CD14-positive monocyte (primary cell): ENCODE results near the gene CPNE2. TPM values are rescaled to one million over a fixed set of nuclear protein-coding genes. Genes with fewer than 3 reads are reported as not detected.
A peak's percentile ranks its signal among the peaks of the same experiment; 100 is the strongest.
"Not testable (repeated sequence)": the region's sequence is repeated elsewhere in the genome, so short reads cannot be mapped to it uniquely, and the experiment has no call there.

Source experiments
- DNase-seq, 3 donors: peaks; one replicate each; pipeline ENCODE4 v3.0.0-alpha.2; 2011 to 2022
- H2AFZ ChIP-seq: 2 replicates; pipeline ENCODE4 v1.6.0; 2012; ENCODE audit warnings: mild to moderate bottlenecking, low read depth, low read length, inconsistent platforms; ENCODE audit not compliant: insufficient read depth, poor library complexity, severe bottlenecking
- H3K27ac ChIP-seq, 2 donors: 1 replicate in 1 of 2; 2 replicates in 1 of 2; pipeline ENCODE4 v1.5.1; 2012 to 2013; ENCODE audit warnings: low read length in 2 of 2, control low read depth in 1 of 2, inconsistent platforms in 1 of 2, low read depth in 1 of 2, mild to moderate bottlenecking in 1 of 2
- H3K27me3 ChIP-seq, 2 donors: one replicate each; pipeline versions ENCODE4 v1.6.0 to v1.6.1; 2011 to 2013; ENCODE audit warnings: low read length in 2 of 2; ENCODE audit not compliant: control insufficient read depth in 2 of 2, insufficient read depth in 2 of 2
- H3K36me3 ChIP-seq, 2 donors: replicated peaks in 1 of 2; 1 replicate in 1 of 2; 2 replicates in 1 of 2; pipeline versions ENCODE4 v1.5.1 to v1.6.1; 2012 to 2013; ENCODE audit warnings: low read length in 2 of 2, control low read depth in 1 of 2, inconsistent platforms in 1 of 2, mild to moderate bottlenecking in 1 of 2; ENCODE audit not compliant: insufficient read depth in 2 of 2, control insufficient read depth in 1 of 2
- H3K4me1 ChIP-seq, 2 donors: 1 replicate in 1 of 2; 2 replicates in 1 of 2; pipeline versions ENCODE4 v1.5.1 to v1.6.1; 2012 to 2013; ENCODE audit warnings: low read length in 2 of 2, control low read depth in 1 of 2, inconsistent platforms in 1 of 2, mild to moderate bottlenecking in 1 of 2, moderate library complexity in 1 of 2; ENCODE audit not compliant: insufficient read depth in 2 of 2, control insufficient read depth in 1 of 2
- H3K4me2 ChIP-seq: replicated peaks from 2 replicates; pipeline ENCODE3; 2012; ENCODE audit warnings: low read length, moderate library complexity, mild to moderate bottlenecking; ENCODE audit not compliant: poor library complexity, severe bottlenecking; ENCODE audit errors: extremely low read depth
- H3K4me3 ChIP-seq, 3 experiments: fragments of 200-600 bp in 1 of 3; sonication (generic) in 1 of 3; replicated peaks in 1 of 3; 1 replicate in 2 of 3; 2 replicates in 1 of 3; pipeline ENCODE4 v1.5.1; 2011 to 2013; ENCODE audit warnings: low read length in 3 of 3, mild to moderate bottlenecking in 3 of 3, control low read depth in 2 of 3, low read depth in 2 of 3, inconsistent platforms in 1 of 3, moderate library complexity in 1 of 3
- H3K79me2 ChIP-seq: 2 replicates; pipeline ENCODE4 v1.6.0; 2012; ENCODE audit warnings: mild to moderate bottlenecking, control low read depth, inconsistent platforms, low read length, moderate library complexity; ENCODE audit not compliant: insufficient read depth
- H3K9ac ChIP-seq: 2 replicates; pipeline ENCODE4 v1.6.0; 2017; ENCODE audit warnings: low read length, mild to moderate bottlenecking; ENCODE audit not compliant: insufficient read depth, poor library complexity, severe bottlenecking
- H3K9me3 ChIP-seq, 2 donors: replicated peaks in 1 of 2; 1 replicate in 1 of 2; 2 replicates in 1 of 2; pipeline versions ENCODE4 v1.5.1 to v1.6.1; 2012 to 2013; ENCODE audit warnings: low read length in 2 of 2, control low read depth in 1 of 2; ENCODE audit not compliant: control insufficient read depth in 1 of 2, insufficient read depth in 1 of 2
- H4K20me1 ChIP-seq: 2 replicates; pipeline ENCODE4 v1.6.0; 2012; ENCODE audit warnings: mild to moderate bottlenecking, low read length, control low read depth, moderate library complexity; ENCODE audit not compliant: insufficient read depth
- H3K27ac Mint-ChIP-seq, 7 donors: one replicate each; pipeline ENCODE4 v1.8.0; 2020; ENCODE audit warnings: mild to moderate bottlenecking in 7 of 7, mixed read lengths in 7 of 7, moderate library complexity in 6 of 7, inconsistent platforms in 2 of 7
- H3K27me3 Mint-ChIP-seq, 3 donors: one replicate each; pipeline ENCODE4 v1.8.0; 2021 to 2022; ENCODE audit warnings: low read depth in 3 of 3, mild to moderate bottlenecking in 3 of 3, mixed read lengths in 3 of 3, moderate library complexity in 3 of 3, inconsistent platforms in 1 of 3
- H3K36me3 Mint-ChIP-seq, 2 donors: one replicate each; pipeline ENCODE4 v1.8.0; 2020; ENCODE audit warnings: mixed read lengths in 2 of 2, inconsistent platforms in 1 of 2, mild to moderate bottlenecking in 1 of 2
- H3K4me1 Mint-ChIP-seq: one replicate; pipeline ENCODE4 v1.8.0; 2020; ENCODE audit warnings: mild to moderate bottlenecking, mixed read lengths
- H3K4me3 Mint-ChIP-seq, 2 donors: one replicate each; pipeline ENCODE4 v1.8.0; 2020; ENCODE audit warnings: mild to moderate bottlenecking in 2 of 2, mixed read lengths in 2 of 2, moderate library complexity in 1 of 2
- H3K9me3 Mint-ChIP-seq, 7 donors: one replicate each; pipeline ENCODE4 v1.8.0; 2020 to 2022; ENCODE audit warnings: mixed read lengths in 7 of 7, mild to moderate bottlenecking in 6 of 7, moderate library complexity in 6 of 7, inconsistent platforms in 2 of 7
- WGBS: methylation state at CpG from one replicate; pipeline ENCODE4 v1.1.5; 2013; ENCODE audit warnings: missing lambda C conversion rate; ENCODE audit not compliant: insufficient coverage; 5-methylcytosine and 5-hydroxymethylcytosine counted together
- intact Hi-C, 2 donors: fragments of 100-400 bp; cut with micrococcal nuclease; formaldehyde crosslinking; loops; one replicate each; pipeline versions ENCODE4 v1.15.0 to v1.15.1; 2023
- polyA plus RNA-seq, 3 donors: library from polyadenylated mRNA; depleted of rRNA in 1 of 3; unstranded in 2 of 3; stranded (reverse) in 1 of 3; fragments of 300-500 nt in 2 of 3; fragments of >200 nt in 1 of 3; fragmentation: Illumina TruSeq in 2 of 3; gene quantifications; 1 replicate in 2 of 3; 2 replicates in 1 of 3; pipeline ENCODE4 v1.2.3, GENCODE V29; 2012 to 2021
- TF ChIP-seq, protein P1 (sequence below): fragments of 200-600 bp; IDR thresholded peaks from one replicate; pipeline ENCODE4 v1.8.0; 2022; ENCODE audit warnings: antibody characterized with exemption, mild to moderate bottlenecking

Gene CPNE2
- polyA plus RNA-seq, 3 donors = 18.3 to 68.8 (median 23.9) TPM

DNA sequence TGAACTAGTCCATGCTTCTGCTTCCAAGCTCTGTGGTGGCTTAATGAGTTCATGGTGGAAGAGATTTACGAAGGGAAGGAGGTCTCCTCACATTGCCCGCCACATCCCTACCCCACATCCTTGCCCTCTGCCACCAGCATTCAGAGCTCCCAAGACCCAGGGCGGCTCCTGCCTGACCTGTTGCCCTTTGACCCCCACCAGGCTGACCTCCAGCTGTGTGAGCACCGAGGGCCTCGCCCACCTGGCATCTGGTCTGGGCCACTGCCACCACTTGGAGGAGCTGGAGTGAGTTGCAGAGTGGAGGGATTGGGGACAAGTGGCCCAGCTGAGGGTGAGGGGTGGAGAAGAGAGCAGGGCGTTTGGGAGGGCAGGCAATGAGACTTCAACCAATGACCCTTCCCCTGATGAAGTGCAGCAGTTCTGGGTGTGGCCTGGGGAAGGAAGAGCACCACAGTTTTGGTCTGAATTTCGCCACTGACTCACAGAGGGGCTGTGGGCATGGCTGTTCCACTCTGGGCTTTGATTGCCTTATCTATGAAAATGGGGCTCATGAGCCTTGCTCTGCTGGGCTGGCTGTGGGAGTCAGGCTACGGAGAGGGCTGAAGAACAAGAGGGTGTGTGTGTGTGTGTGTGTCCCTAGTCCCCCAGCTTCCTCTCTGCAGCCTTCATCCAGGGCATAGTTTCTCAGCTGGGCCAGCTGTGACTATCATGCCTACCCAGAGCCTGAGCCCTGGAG is 22.6 kb upstream of the CPNE2 start:
- Histone ChIP-seq H3K4me3 (peak overlapping the region in 1 of 3 experiments; percentile 45), H3K4me1 (peaks cover 55 to 67% of the 10 kb centered on the region in 2 donors), H2AFZ (peak overlapping the region; percentile 27), H4K20me1 (no peaks in the 10 kb centered on the region), H3K27ac (peak overlapping the region; percentile 67 to 84), H3K36me3 (peaks cover 35 to 62% of the 10 kb centered on the region in 2 donors), H3K9ac (peak overlapping the region; percentile 24), H3K9me3 (no peaks in the 10 kb centered on the region), H3K79me2 (peaks cover 77% of the 10 kb centered on the region), H3K27me3 (no peaks in the 10 kb centered on the region), H3K4me2 (peak overlapping the region; percentile 24)
- peak; percentile 42 to 55 (median 52) for DNase-seq
- intact Hi-C loops = no loop called here
- peak overlapping the region; percentile 87 to 95 (median 92) for H3K27ac Mint-ChIP-seq
- peaks cover 54 to 64% of the 10 kb centered on the region in 2 donors for H3K36me3 Mint-ChIP-seq
- 18% methylated on average over 4 of the region's 8 CpGs for WGBS
- peak overlapping the region; percentile 34 to 77 for H3K4me3 Mint-ChIP-seq
- peaks cover 0 to 3% (median 0%) of the 10 kb centered on the region in 7 donors for H3K9me3 Mint-ChIP-seq
- H3K27me3 Mint-ChIP-seq = peaks cover 0 to 2% (median 0%) of the 10 kb centered on the region in 3 donors
- peaks cover 68% of the 10 kb centered on the region for H3K4me1 Mint-ChIP-seq
- TF ChIP-seq, protein P1, sequence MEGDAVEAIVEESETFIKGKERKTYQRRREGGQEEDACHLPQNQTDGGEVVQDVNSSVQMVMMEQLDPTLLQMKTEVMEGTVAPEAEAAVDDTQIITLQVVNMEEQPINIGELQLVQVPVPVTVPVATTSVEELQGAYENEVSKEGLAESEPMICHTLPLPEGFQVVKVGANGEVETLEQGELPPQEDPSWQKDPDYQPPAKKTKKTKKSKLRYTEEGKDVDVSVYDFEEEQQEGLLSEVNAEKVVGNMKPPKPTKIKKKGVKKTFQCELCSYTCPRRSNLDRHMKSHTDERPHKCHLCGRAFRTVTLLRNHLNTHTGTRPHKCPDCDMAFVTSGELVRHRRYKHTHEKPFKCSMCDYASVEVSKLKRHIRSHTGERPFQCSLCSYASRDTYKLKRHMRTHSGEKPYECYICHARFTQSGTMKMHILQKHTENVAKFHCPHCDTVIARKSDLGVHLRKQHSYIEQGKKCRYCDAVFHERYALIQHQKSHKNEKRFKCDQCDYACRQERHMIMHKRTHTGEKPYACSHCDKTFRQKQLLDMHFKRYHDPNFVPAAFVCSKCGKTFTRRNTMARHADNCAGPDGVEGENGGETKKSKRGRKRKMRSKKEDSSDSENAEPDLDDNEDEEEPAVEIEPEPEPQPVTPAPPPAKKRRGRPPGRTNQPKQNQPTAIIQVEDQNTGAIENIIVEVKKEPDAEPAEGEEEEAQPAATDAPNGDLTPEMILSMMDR = no peak

DNA sequence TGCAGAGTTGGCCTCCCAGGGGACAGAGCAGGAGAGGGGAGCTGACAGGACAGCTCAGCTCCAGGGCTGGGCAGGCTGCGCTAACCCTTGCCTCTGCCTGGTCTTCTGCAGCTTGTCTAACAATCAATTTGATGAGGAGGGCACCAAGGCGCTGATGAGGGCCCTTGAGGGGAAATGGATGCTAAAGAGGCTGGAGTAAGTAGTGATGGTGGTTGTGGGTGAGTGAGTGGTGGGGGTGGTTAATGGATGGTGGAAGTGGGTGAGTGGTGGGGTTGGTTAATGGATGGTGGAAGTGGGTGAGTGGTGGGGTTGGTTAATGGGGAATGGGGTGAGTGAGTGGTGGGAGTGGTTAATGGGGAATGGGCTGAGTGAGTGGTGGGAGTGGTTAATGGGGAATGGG is 22.0 kb upstream of the CPNE2 start:
- 100% methylated on average over 2 of the region's 2 CpGs for WGBS
- TF ChIP-seq, protein P1 = no peak
- H3K79me2 ChIP-seq = peaks cover 78% of the 10 kb centered on the region
- no peak overlapping the region for H3K9ac ChIP-seq
- no peaks in the 10 kb centered on the region for H3K9me3 ChIP-seq
- Mint-ChIP-seq H3K4me3 (peak overlapping the region; percentile 34 to 77), H3K9me3 (peaks cover 0 to 3% (median 0%) of the 10 kb centered on the region in 7 donors), H3K27me3 (no peaks in the 10 kb centered on the region), H3K27ac (peak overlapping the region; percentile 85 to 95 (median 92)), H3K36me3 (peaks cover 54 to 65% of the 10 kb centered on the region in 2 donors), H3K4me1 (peaks cover 66% of the 10 kb centered on the region)
- H2AFZ ChIP-seq = no peak overlapping the region
- intact Hi-C loops = no loop called here
- H3K27ac ChIP-seq = peak overlapping the region; percentile 67 to 84
- peak overlapping the region in 1 of 3 experiments; percentile 45 for H3K4me3 ChIP-seq
- no peak for DNase-seq
- peaks cover 55 to 67% of the 10 kb centered on the region in 2 donors for H3K4me1 ChIP-seq
- H4K20me1 ChIP-seq = no peaks in the 10 kb centered on the region
- H3K27me3 ChIP-seq = no peaks in the 10 kb centered on the region
- peaks cover 34 to 64% of the 10 kb centered on the region in 2 donors for H3K36me3 ChIP-seq
- peak overlapping the region; percentile 24 for H3K4me2 ChIP-seq

DNA sequence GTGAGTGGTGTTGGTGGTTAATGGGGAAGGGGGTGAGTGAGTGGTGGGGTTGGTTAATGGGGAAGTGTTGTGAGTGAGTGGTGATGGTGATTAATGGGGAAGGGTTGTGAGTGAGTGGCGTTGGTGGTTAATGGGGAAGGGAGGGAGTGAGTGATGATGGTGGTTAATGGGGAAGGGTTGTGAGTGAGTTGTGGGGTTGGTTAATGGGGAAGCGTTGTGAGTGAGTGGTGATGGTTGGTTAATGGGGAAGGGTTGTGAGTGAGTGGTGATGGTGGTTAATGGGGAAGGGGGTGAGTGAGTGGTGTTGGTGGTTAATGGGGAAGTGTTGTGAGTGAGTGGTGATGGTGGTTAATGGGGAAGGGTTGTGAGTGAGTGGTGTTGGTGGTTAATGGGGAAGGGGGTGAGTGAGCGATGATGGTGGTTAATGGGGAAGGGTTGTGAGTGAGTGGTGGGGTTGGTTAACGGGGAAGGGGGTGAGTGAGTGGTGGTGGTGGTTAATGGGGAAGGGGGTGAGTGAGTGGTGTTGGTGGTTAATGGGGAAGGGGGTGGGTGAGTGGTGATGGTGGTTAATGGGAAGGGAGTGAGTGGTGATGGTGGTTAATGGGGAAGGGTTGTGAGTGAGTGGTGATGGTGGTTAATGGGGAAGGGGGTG is 21.2 kb upstream of the CPNE2 start:
- Histone ChIP-seq H3K4me1 (peaks cover 55 to 60% of the 10 kb centered on the region in 2 donors), H3K27ac (peak overlapping the region in 1 of 2 donors; percentile 84), H3K36me3 (peaks cover 40 to 66% of the 10 kb centered on the region in 2 donors), H3K79me2 (peaks cover 77% of the 10 kb centered on the region)
- H3K27me3 ChIP-seq, H3K4me3 ChIP-seq, H3K27me3 Mint-ChIP-seq, intact Hi-C loops, H3K4me3 Mint-ChIP-seq, H2AFZ ChIP-seq, H3K9ac ChIP-seq, H4K20me1 ChIP-seq, H3K9me3 Mint-ChIP-seq, H3K9me3 ChIP-seq, H3K4me2 ChIP-seq: not testable (repeated sequence)
- DNase-seq = peak in 2 of 3 donors; percentile 24 to 55
- Mint-ChIP-seq H3K36me3 (peaks cover 59 to 66% of the 10 kb centered on the region in 2 donors), H3K27ac (peak overlapping the region in 6 of 7 donors; percentile 18 to 85 (median 74)), H3K4me1 (peaks cover 58% of the 10 kb centered on the region)
- WGBS = 42% methylated on average over 4 of the region's 4 CpGs
